KOPT-K1 (cell line): ENCODE results near the gene PSMB1.
"Not testable (repeated sequence)": the region's sequence is repeated elsewhere in the genome, so short reads cannot be mapped to it uniquely, and the experiment has no call there.

Experiments used
- H3K27ac ChIP-seq: fragments of 200-600 bp; sonication (generic); 2 replicates; pipeline ENCODE4 v1.5.1; 2016; ENCODE audit warnings: antibody characterized with exemption, mild to moderate bottlenecking, low read depth, low read length; ENCODE audit not compliant: poor library complexity, severe bottlenecking
- H3K36me3 ChIP-seq: fragments of 200-600 bp; sonication (generic); 2 replicates; pipeline ENCODE4 v1.5.1; 2017; ENCODE audit warnings: antibody characterized with exemption, mild to moderate bottlenecking, low read length, moderate library complexity; ENCODE audit not compliant: insufficient read depth
- H3K9me3 ChIP-seq: fragments of 200-600 bp; sonication (generic); 2 replicates; pipeline ENCODE4 v1.5.1; 2017; ENCODE audit warnings: antibody characterized with exemption, low read length, mild to moderate bottlenecking; ENCODE audit not compliant: insufficient read depth, poor library complexity, severe bottlenecking

PSMB1 gene

GRCh38 chr6:170522565-170523183 lies 30.4 kb downstream of the PSMB1 start:
- Histone ChIP-seq H3K27ac (no peak overlapping the region), H3K9me3 (no peaks in the 10 kb centered on the region), H3K36me3 (no peaks in the 10 kb centered on the region)

DNA sequence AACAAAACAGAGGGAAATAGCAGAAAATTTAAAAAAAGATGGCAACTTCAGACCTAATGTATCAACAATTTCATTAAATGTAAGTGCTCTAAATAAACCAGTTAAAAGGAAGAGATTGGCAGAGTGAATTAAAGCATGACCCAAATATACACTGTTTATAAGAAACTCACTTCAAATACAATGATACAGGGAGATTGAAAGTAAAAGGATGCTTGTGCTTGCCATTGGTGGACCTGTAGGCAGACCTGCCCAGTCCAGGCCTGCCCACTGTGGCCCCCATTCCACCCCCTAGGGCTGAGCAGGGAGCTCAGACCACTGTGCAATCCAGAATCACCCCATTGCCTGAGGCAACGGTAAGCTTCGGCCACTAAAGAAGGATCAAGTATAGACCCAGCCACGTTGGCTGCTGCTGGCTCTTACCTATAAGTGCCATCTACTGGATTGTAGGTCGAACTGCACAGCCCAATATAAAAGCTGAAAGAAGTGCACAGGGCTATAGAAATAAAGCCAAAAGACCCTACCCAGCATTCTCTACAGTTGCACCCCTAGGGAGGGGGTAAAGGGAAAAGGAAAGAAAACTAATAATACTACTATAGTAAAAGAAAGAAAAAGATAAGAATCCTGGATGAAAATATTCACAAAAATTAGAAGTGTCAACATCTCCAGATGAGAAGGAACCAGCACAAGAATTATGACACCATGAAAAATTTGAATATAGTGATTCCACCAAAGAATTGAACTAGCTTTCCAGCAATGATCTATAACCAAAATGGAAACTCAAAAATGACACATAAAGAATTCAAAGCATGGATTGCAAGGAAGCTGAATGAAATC lies 36.1 kb downstream of the PSMB1 start:
- Histone ChIP-seq H3K36me3 (no peaks in the 10 kb centered on the region), H3K27ac (no peak overlapping the region), H3K9me3 (peaks cover 4% of the 10 kb centered on the region)

GRCh38 chr6:170514908-170515307 lies 38.2 kb downstream of the PSMB1 start:
- Histone ChIP-seq H3K36me3 (no peaks in the 10 kb centered on the region), H3K27ac (no peak overlapping the region), H3K9me3 (peaks cover 4% of the 10 kb centered on the region)

DNA sequence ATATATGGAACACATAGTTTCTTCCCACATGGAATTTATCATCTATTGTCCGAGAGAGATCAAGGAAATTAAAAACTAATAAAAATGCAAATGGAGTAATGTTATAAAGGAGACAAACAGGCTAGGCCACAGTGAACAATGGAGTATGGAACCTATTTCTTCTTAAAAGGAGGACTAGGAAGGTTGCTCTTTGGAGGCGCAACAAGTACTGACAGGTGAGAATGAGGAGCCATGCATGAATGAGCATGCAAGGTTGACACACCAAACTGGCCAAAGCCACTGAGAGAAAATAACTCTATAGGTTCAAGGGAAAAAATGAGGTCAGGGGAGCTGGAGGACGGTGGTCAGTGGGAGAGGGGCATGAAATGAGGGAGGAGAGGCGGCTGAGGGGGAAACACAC lies 40.9 kb downstream of the PSMB1 start:
- no peak overlapping the region for H3K27ac ChIP-seq
- peaks cover 4% of the 10 kb centered on the region for H3K9me3 ChIP-seq
- H3K36me3 ChIP-seq, result no peaks in the 10 kb centered on the region

DNA sequence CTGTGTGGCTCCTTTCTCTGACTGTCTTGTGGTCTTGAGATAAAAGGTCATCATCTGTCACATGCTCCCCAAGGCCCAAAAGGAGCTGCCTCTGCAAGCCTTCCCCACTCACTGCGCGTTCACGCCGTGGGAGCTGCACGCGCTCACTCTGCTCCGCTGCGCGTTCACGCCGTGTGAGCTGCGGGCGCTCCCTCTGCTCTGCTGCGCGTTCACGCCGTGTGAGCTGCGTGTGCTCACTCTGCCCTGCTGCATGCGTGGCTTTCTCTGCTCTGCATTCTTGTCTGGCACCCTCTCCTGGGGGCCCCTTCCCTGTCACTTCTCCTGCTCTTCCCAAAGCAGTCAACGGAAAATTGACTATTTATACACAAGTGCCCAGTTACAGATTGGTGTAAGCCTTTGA lies 42.5 kb downstream of the PSMB1 start:
- peaks cover 4% of the 10 kb centered on the region for H3K9me3 ChIP-seq
- no peak overlapping the region for H3K27ac ChIP-seq
- H3K36me3 ChIP-seq, result no peaks in the 10 kb centered on the region

DNA sequence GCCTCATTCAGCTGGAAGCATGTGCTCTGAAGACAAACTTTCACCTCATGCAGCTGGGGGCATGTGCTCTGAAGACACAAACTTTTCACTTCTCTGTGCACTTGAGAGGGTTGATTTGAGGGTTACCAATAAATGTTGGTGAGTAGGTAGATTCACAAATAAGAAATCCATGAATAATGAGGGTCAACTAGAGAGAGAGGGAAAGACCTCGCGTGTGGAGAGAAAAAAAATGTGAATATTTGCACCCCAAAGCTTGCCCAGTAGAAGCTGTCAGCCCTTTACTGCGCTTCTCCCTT lies 43.4 kb downstream of the PSMB1 start:
- Histone ChIP-seq H3K27ac (no peak overlapping the region), H3K36me3 (no peaks in the 10 kb centered on the region), H3K9me3 (no peaks in the 10 kb centered on the region)

- not testable (repeated sequence) for H3K27ac ChIP-seq, H3K36me3 ChIP-seq, H3K9me3 ChIP-seq
Observed at GRCh38 chr6:170508892-170509722, 44.0 kb downstream of the PSMB1 start.

- not testable (repeated sequence) for H3K36me3 ChIP-seq, H3K9me3 ChIP-seq
Observed at GRCh38 chr6:170508275-170508674, 44.8 kb downstream of the PSMB1 start.

DNA sequence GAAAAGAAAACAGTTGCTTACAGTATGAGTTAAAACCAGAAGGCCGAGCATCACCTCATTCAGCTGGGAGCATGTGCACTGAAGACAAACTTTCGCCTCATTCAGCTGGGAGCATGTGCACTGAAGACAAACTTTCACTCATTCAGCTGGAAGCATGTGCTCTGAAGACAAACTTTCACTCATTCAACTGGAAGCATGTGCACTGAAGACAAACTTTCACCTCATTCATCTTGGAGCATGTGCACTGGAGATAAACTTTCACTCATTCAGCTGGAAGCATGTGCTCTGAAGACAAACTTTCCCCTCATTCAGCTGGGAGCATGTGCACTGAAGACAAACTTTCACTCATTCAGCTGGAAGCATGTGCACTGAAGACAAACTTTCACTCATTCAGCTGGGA lies 45.4 kb downstream of the PSMB1 start:
- not testable (repeated sequence) for H3K27ac ChIP-seq, H3K36me3 ChIP-seq, H3K9me3 ChIP-seq

More at GRCh38 chr6:170508275-170508674, 44.8 kb downstream of the PSMB1 start:
- H3K27ac ChIP-seq, result not testable (repeated sequence)

DNA sequence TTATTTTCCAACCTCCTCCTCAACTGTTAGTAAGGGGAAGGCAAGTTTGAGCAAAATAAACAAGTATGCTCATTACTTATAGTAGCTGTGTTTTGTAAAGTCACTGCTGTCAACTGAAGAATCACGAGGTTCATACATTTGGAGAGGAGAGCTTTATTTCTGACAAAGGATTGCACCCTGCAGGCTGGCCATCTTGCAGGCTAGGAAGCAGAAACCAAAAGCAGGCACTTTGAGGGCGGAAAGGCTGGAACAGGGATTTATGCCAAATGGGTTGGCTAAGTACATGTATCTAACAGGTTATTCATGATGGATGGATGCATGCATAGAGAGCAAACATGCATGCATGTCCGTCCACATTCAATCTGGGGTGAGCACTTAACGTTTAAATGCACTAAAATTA lies 46.7 kb downstream of the PSMB1 start:
- no peak overlapping the region for H3K27ac ChIP-seq
- H3K36me3 ChIP-seq, result no peaks in the 10 kb centered on the region
- H3K9me3 ChIP-seq, result peaks cover 10% of the 10 kb centered on the region

GRCh38 chr6:170505306-170505705 lies 47.8 kb downstream of the PSMB1 start:
- no peak overlapping the region for H3K27ac ChIP-seq
- H3K36me3 ChIP-seq, result no peaks in the 10 kb centered on the region

DNA sequence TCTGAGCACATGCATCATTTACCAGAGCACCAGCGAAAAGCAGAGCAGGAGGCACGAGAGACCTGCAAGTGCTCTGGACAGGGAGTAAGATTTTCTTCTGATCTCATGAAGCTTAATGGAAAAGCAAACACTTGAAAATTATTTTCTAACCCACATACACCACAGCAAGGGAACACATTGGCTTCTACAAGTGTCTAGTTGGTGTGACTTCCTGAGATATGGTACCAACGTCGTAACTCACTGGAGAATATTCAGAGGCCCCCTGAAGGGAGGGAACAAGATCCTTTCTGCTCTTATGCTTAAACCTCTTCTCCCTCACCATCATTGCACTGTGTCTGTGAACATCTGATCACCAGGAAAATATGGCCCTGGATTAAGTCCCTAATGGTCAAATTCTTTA lies 48.6 kb downstream of the PSMB1 start:
- Histone ChIP-seq H3K9me3 (peaks cover 10% of the 10 kb centered on the region), H3K36me3 (no peaks in the 10 kb centered on the region), H3K27ac (no peak overlapping the region)

More at GRCh38 chr6:170505306-170505705, 47.8 kb downstream of the PSMB1 start:
- peaks cover 10% of the 10 kb centered on the region for H3K9me3 ChIP-seq

- Histone ChIP-seq H3K27ac (no peak overlapping the region), H3K9me3 (peaks cover 10% of the 10 kb centered on the region), H3K36me3 (no peaks in the 10 kb centered on the region)
Observed at GRCh38 chr6:170503414-170503761, 49.7 kb downstream of the PSMB1 start.

DNA sequence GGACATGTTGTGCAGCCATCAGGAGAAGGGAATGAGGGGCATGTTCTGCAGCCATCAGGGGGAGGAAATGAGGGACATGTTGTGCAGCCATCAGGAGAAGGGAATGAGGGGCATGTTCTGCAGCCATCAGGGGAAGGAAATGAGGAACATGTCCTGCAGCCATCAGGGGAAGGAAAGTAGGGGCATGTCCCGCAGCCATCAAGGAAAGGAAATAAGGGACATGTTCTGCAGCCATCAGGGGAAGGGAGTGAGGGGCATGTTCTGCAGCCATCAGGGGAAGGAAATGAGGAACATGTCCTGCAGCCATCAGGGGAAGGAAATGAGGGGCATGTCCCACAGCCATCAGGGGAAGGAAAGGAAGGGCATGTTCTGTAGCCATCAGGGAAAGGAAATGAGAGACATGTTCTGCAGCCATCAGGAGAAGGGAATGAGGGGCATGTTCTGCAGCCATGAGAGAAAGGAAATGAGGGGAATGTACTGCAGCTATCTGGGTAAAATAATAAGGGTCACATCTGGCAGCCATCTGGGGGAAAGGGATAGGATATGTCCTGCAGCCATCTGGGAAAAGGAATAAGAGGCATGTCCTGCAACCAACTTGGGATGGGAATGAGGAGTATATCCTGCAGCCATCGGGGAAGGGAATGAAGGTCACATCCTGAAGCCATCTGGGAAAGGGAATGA lies 50.2 kb downstream of the PSMB1 start:
- H3K27ac ChIP-seq, H3K36me3 ChIP-seq, H3K9me3 ChIP-seq: not testable (repeated sequence)

- not testable (repeated sequence) for H3K27ac ChIP-seq, H3K9me3 ChIP-seq, H3K36me3 ChIP-seq
Observed at GRCh38 chr6:170502268-170502667, 50.8 kb downstream of the PSMB1 start.
